SKM-1 treated with dmso at 0.1 percent for 144 hours (cell line): ENCODE measurements around the gene CDKN1C.
"Not testable (repeated sequence)": the region's sequence is repeated elsewhere in the genome, so short reads cannot be mapped to it uniquely, and the experiment has no call there.

Experiments
- DNase-seq: peaks from one replicate; lab custom pipeline; 2025; ENCODE audit not compliant: unreplicated experiment; lab: John Stamatoyannopoulos, UW

Gene CDKN1C

DNA sequence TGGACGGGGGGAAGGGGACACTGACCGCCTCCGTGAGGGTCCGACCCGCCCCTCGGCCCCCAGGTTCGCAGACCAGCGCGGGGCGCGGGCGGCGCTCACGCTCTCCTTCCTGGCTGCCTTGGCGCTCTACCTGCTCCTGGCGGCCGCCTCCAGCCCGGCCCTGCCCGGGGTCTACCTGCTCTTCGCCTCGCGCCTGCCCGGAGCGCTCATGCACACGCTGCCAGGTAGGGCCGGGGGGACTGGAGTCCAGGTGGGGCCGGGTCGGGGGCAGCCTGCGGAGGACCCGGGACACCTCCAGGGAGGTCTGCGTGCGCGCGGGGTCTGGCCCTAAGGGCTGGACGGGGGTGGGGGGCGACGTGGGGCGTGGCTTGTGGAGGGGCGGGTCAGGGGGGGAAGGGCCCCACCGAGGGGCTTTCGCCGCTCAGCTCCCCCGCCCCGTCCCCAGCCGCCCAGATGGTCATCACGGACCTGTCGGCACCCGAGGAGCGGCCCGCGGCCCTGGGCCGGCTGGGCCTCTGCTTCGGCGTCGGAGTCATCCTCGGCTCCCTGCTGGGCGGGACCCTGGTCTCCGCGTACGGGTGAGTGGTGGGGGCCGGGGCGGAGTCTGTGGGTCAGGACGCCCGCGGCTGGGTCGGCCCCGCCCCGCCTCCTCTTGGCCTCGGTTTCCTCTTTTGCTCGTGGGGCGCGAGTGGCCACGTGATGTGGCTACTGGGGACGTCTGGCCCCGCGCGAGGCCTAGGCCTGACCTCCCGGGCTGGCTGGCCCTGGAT lies 23.7 kb upstream of the CDKN1C start:
- no peak for DNase-seq

DNA sequence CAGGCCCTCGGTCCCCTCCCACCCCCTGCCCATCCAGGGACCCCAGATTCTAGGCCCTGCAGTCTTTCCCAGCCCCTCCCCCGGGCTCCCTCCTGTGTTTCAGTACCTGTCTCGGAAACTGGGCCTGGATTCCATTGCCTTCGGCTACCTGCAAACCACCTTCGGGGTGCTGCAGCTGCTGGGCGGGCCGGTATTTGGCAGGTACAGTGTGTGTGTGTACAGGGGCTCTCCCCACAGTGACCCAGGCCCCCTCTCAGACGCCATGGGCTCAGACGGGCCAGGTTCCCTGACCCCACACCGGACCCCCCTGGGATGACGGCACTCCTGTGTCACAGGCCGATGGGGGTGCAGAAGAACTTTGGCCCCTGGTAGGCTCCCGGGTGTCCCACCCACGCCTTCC lies 22.6 kb upstream of the CDKN1C start:
- DNase-seq, result no peak

DNA sequence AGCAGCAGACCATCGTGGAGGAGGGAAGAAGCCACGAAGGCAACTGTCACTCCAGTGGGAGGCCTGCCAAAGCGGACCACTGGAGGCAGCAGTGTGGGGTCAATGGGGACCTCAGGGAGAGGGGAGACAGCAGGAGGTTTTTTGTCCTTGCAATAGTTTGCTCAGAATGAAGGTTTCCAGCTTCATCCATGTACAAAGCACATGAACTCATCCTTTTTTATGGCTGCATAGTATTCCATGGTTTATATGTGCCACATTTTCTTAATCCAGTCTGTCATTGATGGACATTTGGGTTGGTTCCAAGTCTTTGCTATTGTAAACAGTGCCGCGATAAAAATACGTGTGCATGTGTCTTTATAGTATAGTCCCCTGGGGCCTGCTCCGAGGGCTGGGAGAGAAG lies 19.7 kb upstream of the CDKN1C start:
- DNase-seq, result not testable (repeated sequence)

DNA sequence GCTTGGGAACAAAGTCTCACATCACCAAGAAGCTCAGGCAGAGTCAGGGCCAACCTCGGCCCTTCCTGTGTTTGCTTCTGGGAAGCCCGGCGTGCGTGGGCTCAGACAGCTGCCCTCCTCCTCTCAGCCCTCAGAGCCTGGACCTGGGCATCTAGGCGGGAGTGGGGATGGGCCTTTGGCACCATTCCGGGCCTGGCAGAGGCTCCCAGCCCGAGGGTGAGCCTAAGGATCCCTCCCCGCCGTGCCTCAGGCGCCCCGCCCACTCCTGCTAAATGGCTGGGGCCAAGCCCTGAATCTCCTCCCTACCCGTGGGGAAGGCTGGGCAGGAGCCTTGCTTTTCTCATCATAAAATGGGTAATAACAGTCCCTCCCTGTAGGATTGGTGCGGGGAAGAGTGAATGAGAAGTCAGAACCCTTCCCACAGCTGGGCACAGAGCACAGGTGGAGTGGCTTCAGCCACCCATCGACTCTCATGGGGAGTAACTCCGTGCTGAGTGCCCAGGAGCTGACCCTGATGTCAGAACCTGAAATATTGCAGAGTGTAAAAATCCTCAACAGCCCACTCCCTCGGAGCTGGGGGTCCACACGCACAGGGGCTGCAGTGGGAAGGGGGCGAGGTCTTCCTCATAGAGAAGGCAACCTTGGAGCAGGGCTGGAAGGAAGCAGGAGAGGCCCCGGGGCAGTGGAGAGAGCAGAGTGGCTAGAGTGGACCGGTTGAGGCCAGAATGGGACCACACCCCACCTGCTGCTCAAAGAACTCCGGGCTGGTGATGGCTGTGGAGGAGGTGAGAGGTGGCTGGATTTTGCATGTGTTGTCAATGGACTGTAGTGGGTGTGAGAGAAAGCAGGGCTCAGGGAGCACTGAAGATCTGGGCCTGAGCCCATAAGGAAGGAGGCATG lies 18.8 kb upstream of the CDKN1C start:
- DNase-seq, result no peak

DNA sequence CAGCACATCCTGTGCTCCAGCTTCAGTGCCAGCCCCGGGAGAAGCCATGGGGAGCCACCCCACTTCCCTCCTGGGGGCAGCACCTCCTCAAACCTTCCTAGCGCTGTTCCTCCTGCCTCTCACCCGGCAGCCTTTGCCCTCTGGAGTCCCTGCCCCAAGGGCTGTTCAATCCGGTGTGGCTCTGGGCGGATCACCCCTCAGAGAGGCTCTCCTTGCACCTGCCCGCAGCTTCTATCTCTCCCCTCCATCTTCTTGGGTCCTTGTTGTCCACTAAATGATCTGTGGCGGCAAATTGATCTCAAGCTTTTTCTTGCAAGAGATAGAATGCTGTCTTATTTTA lies 18.1 kb upstream of the CDKN1C start:
- DNase-seq, result no peak

DNA sequence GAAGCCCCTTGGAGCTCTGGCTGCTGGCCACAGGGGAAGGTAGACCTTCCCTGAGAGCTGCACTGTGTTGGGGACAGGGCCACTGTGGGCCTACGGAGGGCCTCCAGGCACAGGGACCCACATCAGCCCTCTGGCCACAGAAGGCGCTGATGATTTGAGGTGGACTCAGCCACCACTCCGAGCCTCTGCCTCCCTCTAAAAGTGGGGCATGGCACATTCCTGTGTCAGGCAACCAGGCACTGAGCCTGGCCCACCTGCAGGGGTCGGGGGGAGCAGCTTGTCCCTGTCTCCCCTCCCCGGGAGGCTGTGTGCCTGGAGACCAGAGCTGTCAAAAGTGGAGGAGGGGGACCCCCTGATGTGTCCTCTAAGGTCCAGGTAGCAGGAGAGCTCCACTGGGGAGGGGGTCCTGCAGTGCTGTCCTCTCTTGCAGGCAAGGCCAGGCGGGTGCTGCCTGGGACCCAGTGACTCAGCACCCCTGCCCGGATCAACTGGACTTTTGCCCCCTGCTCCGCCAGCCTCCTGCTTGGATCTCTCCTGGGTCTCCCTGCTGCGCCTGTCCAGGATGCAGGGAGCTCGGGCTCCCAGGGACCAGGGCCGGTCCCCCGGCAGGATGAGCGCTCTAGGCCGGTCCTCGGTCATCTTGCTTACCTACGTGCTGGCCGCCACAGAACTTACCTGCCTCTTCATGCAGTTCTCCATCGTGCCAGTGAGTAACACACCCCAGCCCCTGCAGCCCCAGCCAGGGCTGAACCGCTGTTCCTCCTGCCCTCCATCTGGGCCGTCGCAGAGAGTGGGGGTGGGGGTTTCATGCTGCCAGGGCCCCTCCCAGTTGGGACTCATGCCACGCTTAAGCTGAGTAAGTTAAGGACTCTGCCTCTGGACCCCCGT lies 17.5 kb upstream of the CDKN1C start:
- no peak for DNase-seq

DNA sequence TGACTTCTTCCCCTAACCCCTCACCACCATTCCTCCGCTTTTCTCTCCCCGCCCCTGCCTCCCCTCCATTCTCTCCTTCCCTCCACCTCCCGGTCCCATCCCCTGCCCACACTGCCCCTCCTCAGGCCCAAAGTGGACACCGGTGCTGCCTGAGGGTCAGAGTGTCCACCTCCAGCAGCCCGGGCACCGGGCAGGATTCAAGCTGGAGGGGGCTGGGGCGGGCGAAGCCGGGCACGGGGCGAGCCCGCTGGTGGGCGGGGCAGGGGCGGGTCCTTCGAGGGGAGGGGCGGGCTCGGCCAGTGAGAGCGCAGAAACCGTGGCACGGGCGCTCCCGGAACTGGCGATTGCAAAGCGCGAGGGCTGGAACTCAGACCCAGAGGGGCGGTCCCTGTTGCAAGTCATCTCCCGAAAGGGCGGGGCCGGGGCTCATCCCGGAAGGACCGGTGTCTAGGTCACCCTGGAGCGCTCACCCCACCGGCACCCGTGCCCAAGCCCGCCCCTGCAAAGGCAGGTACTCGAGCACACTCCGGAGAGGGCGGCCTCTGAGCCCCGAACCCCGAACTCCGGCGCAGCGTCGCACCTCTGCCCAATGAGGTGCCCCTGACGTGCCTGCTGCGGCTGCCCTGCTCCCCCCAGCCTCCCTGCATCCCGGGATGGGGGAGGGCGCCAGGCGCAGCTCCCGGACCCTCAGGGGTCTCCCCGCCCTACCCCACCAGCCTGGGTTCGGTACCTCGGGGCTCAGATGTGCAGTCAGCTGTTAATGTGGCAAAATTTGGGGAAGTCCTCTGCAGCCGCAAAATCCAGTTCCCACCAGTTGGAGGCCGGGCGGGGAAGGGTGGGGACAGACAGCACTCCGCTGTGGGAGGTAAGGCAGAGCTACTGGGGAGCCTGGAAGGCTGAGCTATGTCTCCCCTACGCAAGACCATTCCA lies 16.5 kb upstream of the CDKN1C start:
- peak; percentile 96 for DNase-seq

DNA sequence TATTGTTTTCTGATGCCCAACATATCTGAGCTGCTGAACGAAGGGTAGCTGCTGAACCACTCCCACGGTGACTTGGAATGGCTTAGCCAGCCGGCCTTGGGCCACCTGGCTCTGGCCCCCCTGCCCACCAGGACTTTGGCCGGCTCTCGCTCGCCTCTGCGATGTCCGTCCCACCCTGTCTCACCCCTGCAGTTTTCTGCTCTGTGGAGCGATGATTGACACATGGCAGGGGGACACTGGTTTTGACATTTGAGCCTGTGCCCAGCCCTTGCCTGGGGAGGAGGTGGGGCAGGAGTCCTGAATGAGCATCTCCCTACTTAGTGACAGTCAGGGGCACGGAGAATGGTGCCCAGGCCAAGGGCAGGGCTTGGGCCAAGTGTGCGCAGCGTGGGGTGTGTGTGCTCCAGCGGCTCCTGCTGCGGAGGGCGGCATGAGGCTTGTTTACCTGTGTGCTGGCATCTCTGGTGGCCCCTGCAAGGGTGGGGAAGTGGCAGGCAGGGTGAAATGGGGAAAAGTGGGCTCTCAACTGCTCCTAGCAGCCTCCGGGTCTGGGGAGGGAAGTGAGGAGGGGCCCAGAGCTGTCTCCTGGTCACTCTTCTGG lies 15.7 kb upstream of the CDKN1C start:
- DNase-seq, result no peak

DNA sequence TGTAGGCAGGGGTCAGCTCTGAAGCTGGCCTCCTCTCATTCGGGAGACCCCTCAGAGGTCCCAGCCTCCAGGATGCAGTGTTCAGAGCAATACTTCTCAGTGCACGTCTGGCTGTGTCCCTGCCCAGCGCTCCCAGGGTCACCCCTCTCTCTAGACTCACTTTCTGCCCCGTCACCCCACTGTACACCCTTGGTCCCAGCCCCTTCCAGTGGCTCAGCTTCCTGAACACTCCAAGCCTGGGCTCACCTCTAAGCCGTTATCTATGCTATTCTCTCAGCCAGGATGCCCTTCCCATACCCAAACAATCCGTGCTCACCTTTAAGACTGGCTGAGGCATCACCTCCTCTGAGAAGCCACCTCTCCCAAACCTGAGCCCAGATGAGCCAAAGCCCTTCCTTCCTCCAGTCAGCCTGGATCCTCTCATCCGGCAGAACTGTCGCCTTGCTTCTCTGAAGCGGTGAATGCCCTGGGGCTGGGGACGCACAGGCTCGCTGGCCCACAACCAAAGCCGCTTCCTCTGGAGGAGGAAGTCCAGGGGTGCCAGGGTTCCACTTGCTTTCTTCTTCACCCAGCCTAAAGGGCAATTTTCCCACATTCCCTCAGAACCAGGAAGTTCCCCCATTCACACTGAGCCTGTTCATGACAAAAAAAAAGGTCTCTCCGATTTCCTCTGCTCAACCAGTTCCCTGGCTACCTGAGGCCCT lies 13.7 kb upstream of the CDKN1C start:
- DNase-seq, result peak; percentile 24

DNA sequence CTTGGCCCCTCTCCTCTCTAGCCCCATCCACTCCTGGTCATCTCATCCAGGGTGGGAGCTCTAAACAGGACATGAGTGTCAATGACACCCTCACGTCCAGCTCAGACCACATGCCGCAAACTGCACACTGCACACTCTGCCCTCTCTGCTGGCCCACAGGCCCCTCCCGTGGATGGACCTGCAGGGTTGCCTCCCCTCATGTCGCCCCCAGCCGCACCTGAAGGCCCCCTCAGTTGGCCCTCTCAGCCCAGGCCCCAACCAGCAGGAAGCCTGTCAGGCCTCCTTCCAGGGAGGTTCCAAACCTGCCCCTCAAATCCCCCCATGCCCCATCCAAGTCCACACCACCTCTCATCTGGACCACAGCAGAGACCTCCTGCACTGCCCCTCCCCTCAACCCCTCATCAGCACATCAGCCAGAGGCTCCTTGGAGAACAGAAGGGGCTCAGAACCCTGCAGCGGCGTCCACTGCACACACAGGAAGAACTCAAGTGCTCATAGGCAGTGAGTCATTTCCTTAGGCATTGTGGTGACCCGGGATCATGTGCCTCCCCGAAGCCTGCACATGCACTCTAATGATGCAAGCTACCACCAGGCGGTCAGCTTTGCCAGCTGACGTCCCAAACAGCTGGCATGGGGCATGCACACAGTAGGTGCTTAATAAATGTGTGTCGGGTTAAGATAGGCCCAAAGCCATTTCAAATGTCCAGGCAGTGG lies 12.9 kb upstream of the CDKN1C start:
- peak; percentile 86 for DNase-seq

DNA sequence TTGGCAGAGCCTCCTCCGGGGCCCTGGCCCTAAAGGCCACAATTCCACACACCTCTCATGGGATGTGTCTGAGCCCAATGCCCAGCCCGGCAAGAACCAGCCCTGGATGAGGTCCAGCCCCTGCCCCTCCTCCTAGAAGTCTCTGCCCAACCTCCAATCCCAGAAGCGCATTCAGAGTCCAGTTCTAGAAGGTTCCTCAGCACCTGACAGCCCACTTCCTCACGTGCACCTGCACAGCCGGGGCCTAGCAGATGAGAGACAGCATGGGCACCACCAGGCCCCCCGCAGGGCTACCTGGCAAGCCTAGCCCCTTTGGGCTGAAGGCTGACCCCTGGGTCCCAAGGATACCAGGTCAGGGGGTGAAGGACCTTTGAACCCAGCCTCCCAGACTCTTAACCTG lies 11.5 kb upstream of the CDKN1C start:
- DNase-seq, result no peak

DNA sequence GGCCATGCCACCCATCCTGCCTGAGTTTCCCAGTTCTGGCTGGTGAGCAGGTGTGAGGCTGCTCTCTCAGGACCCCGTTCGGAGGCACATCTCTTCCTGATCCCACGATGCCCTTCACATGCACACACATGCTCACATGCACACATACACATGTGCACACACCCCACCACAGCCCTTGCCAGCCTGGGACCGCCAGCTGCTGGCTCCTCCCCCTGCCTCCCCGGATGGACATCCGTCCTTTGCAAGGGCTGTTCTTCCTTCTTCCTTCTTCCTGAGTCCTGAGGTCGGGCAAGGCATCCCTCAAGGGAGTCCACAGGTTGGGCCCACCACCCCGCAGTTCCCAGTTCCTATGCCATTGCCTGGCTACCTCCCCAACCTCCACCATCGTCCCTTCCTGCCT lies 10.5 kb upstream of the CDKN1C start:
- no peak for DNase-seq

DNA sequence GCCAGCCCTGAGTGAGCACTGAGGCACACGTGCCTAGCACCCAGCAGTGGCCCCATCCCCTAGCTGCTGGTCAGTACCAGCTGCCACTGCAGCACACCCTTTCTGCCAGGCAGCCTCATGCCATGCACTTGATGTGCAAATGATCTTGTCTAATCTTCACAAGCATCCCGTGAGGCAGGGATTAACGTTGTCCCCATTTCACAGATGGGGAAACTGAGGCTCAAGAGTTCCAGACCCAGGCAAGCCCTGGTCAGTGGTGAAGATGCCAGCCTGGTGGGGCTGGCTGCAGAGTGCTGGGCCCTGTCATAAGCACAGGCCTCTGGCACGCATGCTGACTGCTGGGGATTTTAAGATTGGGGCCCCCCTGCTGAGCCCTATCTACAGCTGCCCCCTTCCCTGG lies 8.4 kb upstream of the CDKN1C start:
- no peak for DNase-seq

DNA sequence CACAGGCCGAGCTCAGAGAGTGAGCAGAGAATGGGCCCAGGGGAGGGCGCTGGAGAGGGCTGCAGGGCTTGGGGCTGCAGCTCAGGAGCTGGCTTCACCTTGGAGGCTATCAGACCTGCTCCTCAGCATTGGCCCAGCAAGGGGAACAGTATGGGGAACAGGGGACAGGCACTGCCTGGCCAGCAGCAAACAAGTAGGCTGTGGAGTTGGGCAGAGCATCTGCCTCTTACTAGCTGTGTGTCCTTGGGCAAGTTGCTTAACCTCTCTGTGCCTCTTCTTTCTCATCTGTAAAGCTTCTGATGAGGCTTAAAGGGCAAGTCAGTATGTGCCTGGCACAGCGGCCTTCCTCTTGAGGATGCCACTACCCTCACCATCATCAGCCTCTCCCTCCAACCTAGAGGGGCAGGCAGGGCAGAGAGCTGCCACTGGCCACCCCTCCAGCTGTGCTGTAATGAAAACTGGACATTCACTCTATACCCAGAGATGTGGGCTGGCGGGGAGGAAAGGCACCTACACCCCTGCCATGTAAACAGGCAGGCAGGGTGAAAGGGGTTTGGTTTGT lies 7.5 kb upstream of the CDKN1C start:
- DNase-seq, result no peak

DNA sequence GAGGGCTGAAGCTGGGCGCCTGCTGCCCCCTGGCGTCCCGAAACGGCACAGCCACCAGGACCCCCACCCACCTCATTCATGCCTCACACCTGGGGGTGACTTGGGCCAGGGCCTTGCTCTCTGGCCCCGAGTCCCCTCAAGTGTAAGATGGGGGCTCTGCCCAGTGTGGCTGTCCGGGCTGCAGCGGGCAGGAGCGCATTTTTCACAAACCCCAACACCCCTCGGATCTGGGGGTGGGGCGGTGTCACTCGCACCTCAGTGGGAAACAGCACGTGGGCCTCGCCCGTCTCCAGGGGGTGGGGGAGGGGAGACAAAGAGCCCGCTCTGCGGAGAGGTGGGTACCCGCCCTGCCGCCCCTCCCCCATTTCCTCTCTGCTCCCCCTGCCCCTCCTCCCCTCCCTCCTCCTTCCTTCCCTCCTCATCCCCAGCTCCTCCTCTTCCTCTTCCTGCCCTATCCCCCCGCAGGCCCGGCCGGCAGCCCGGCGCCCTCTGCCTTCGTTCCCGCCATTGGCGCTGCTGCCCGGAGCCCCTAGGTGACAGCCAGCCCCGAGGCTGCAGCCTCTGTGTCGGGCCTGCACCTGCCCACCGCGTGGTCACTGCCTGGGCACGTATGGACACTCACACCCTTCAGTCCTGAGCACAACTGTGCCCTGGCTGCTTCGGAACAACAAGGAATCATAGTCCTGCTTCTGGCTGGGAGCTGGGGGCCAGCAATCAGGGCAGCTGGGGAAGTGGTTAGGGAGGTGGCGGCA lies 6.8 kb upstream of the CDKN1C start:
- DNase-seq, result peak; percentile 75

DNA sequence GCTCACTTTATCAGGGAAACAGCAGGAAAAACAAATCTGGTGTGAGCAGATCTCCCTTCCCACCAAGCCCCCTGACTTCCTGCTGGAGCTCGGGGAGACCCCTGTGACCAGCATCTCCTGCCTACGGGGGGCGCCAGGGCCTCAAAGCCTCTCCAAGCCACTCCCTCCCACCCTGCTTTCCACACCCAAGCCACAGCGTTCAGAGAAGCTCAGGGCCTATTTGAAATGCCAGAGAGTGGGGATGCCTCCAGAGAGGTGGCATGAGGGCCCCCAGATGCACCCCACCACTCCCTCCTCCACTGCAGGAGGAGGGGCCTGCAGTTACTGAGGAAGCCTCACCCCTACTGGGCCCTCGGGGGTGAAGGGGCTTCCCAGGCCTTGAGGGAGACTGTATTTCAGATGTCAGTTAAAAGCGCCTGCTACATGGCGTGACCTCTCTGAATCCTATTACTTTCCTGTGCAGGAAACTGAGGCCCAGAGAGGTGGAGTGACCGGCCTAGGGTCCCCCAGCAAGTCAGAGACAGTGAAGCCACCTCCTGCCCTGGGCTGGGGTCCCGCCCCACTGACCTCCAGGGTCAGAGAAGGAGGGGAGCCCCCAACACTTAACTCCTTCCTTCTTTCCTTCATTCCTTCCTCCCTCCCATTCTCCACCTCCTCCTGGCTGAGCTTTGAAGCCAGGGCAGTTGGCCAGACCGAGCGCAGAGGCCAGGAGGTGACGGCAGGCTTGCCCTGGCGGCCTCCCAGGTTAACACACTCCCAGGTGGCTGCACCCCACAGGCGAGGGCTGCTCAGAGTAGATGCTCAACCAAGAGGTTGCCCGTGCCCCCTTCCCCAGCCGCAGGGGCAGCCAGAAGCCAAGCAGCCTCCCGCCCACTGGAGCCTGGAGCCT lies 6.0 kb upstream of the CDKN1C start:
- DNase-seq, result no peak
